Ishikawa (cell line): Measurements from ENCODE around the gene STK36.

Experiments
- CEBPB ChIP-seq: IDR thresholded peaks from 2 replicates; pipeline ENCODE4 v1.6.1; 2012
- CREB1 ChIP-seq: IDR thresholded peaks from 2 replicates; pipeline ENCODE4 v1.6.1; 2012; ENCODE audit warnings: low read depth
- EGR1 ChIP-seq: IDR thresholded peaks from 2 replicates; pipeline ENCODE4 v1.6.1; 2012
- EP300 ChIP-seq: IDR thresholded peaks from 2 replicates; pipeline ENCODE4 v1.6.1; 2012; ENCODE audit warnings: borderline replicate concordance
- FOXM1 ChIP-seq: IDR thresholded peaks from 2 replicates; pipeline ENCODE4 v1.6.1; 2012; ENCODE audit warnings: low read depth, borderline replicate concordance
- MAX ChIP-seq: IDR thresholded peaks from 2 replicates; pipeline ENCODE4 v1.6.1; 2012
- NFIC ChIP-seq: IDR thresholded peaks from 2 replicates; pipeline ENCODE4 v1.6.1; 2012
- RAD21 ChIP-seq: IDR thresholded peaks from 2 replicates; pipeline ENCODE4 v1.6.1; 2012; ENCODE audit warnings: low read depth
- REST ChIP-seq: IDR thresholded peaks from 2 replicates; pipeline ENCODE4 v1.6.1; 2012; ENCODE audit warnings: low read depth, mild to moderate bottlenecking
- TAF1 ChIP-seq: IDR thresholded peaks from 2 replicates; pipeline ENCODE4 v1.6.1; 2012; ENCODE audit warnings: low read depth, mild to moderate bottlenecking
- TCF12 ChIP-seq: IDR thresholded peaks from 2 replicates; pipeline ENCODE4 v1.6.1; 2012; ENCODE audit warnings: low read depth
- TEAD4 ChIP-seq: IDR thresholded peaks from 2 replicates; pipeline ENCODE4 v1.6.1; 2012
- USF1 ChIP-seq: IDR thresholded peaks from 2 replicates; pipeline ENCODE4 v1.6.1; 2012
- YY1 ChIP-seq: IDR thresholded peaks from 2 replicates; pipeline ENCODE4 v1.6.1; 2012; ENCODE audit warnings: low read depth
- ZBTB7A ChIP-seq: IDR thresholded peaks from 2 replicates; pipeline ENCODE4 v1.6.1; 2012; ENCODE audit warnings: low read depth

Gene STK36

GRCh38 chr2:218691234-218691633 lies 19.3 kb downstream of the STK36 start:
- TF ChIP-seq ZBTB7A (no peak), TAF1 (no peak), REST (no peak), MAX (no peak), EP300 (no peak), FOXM1 (no peak), CEBPB (no peak), USF1 (no peak), CREB1 (no peak), TEAD4 (no peak), TCF12 (no peak), RAD21 (no peak), YY1 (no peak), EGR1 (no peak), NFIC (no peak)

- TF ChIP-seq REST = no peak
- no peak for TF ChIP-seq YY1
- TF ChIP-seq CREB1 = no peak
- no peak for TF ChIP-seq MAX
- no peak for TF ChIP-seq TEAD4
- no peak for TF ChIP-seq USF1
- no peak for TF ChIP-seq ZBTB7A
- TF ChIP-seq EGR1 = no peak
- TF ChIP-seq CEBPB = no peak
Measured at GRCh38 chr2:218694405-218695145, 22.7 kb downstream of the STK36 start.

GRCh38 chr2:218698885-218699284 lies 27.0 kb downstream of the STK36 start:
- TF ChIP-seq USF1 (no peak), TAF1 (no peak), EGR1 (no peak), FOXM1 (no peak)

- no peak for TF ChIP-seq TAF1
- TF ChIP-seq EP300 = no peak
- no peak for TF ChIP-seq FOXM1
- no peak for TF ChIP-seq MAX
Measured at GRCh38 chr2:218701806-218702205, 29.9 kb downstream of the STK36 start.

- TF ChIP-seq TCF12 = no peak
- TF ChIP-seq RAD21 = no peak
- TF ChIP-seq TEAD4 = no peak
- no peak for TF ChIP-seq FOXM1
- TF ChIP-seq CREB1 = no peak
- TF ChIP-seq CEBPB = no peak
- no peak for TF ChIP-seq NFIC
- TF ChIP-seq USF1 = no peak
- no peak for TF ChIP-seq YY1
- TF ChIP-seq ZBTB7A = no peak
- no peak for TF ChIP-seq REST
- no peak for TF ChIP-seq EP300
- TF ChIP-seq TAF1 = no peak
- TF ChIP-seq EGR1 = no peak
- TF ChIP-seq MAX = no peak
Measured at GRCh38 chr2:218703341-218703740, 31.5 kb downstream of the STK36 start.
